IPS DF 6.9 (cell line): ENCODE results near the gene STAMBPL1.
"Not testable (repeated sequence)": the region's sequence is repeated elsewhere in the genome, so short reads cannot be mapped to it uniquely, and the experiment has no call there.

Experiments used
- DNase-seq: peaks from one replicate; pipeline ENCODE4 v3.0.0-alpha.2; 2013; ENCODE audit warnings: low read depth, low spot score
- H3K27ac ChIP-seq: one replicate; pipeline ENCODE4 v1.5.1; 2013; ENCODE audit warnings: low read length, control low read depth
- H3K27me3 ChIP-seq: 2 replicates; pipeline ENCODE4 v1.6.1; 2013; ENCODE audit warnings: mild to moderate bottlenecking, low read length; ENCODE audit not compliant: control insufficient read depth, insufficient read depth
- H3K36me3 ChIP-seq: 2 replicates; pipeline ENCODE4 v1.6.1; 2013; ENCODE audit warnings: low read length; ENCODE audit not compliant: control insufficient read depth, insufficient read depth
- H3K4me1 ChIP-seq: 2 replicates; pipeline ENCODE4 v1.6.1; 2013; ENCODE audit warnings: low read length; ENCODE audit not compliant: control insufficient read depth, insufficient read depth
- H3K4me3 ChIP-seq: 2 replicates; pipeline ENCODE4 v1.5.1; 2013; ENCODE audit warnings: mild to moderate bottlenecking, low read length
- H3K9me3 ChIP-seq: 2 replicates; pipeline ENCODE4 v1.6.1; 2013; ENCODE audit warnings: low read length, inconsistent platforms; ENCODE audit not compliant: control insufficient read depth, insufficient read depth
- WGBS: extraction: QIAGEN DNeasy Blood & Tissue Kit; methylation state at CpG from one replicate; pipeline ENCODE4 v1.1.7; 2013; ENCODE audit warnings: mixed read lengths, missing lambda C conversion rate; ENCODE audit not compliant: insufficient read length, insufficient coverage; 5-methylcytosine and 5-hydroxymethylcytosine counted together

The STAMBPL1 gene

GRCh38 chr10:88919041-88919440, 39.0 kb downstream of the STAMBPL1 start:
- H3K27ac ChIP-seq: no peak overlapping the region
- WGBS: no CpG with 5 or more reads among the region's 1 CpG
- H3K9me3 ChIP-seq: no peaks in the 10 kb centered on the region
- no peaks in the 10 kb centered on the region for H3K4me1 ChIP-seq
- no peak overlapping the region for H3K4me3 ChIP-seq
- DNase-seq: no peak
- no peaks in the 10 kb centered on the region for H3K36me3 ChIP-seq
- H3K27me3 ChIP-seq: no peaks in the 10 kb centered on the region

GRCh38 chr10:88920198-88920597, 40.2 kb downstream of the STAMBPL1 start:
- Histone ChIP-seq H3K36me3 (no peaks in the 10 kb centered on the region), H3K27ac (no peak overlapping the region), H3K4me3 (no peak overlapping the region), H3K9me3 (no peaks in the 10 kb centered on the region), H3K27me3 (no peaks in the 10 kb centered on the region), H3K4me1 (no peaks in the 10 kb centered on the region)
- no CpG with 5 or more reads among the region's 2 CpGs for WGBS
- no peak for DNase-seq

GRCh38 chr10:88920986-88921593, 41.0 kb downstream of the STAMBPL1 start:
- no CpG with 5 or more reads among the region's 3 CpGs for WGBS
- no peaks in the 10 kb centered on the region for H3K27me3 ChIP-seq
- DNase-seq: no peak
- no peak overlapping the region for H3K27ac ChIP-seq
- no peaks in the 10 kb centered on the region for H3K4me1 ChIP-seq
- H3K36me3 ChIP-seq: no peaks in the 10 kb centered on the region
- H3K4me3 ChIP-seq: no peak overlapping the region
- H3K9me3 ChIP-seq: no peaks in the 10 kb centered on the region

GRCh38 chr10:88922041-88922440, 42.0 kb downstream of the STAMBPL1 start:
- WGBS: no CpG with 5 or more reads among the region's 2 CpGs
- Histone ChIP-seq H3K36me3 (no peaks in the 10 kb centered on the region), H3K9me3 (no peaks in the 10 kb centered on the region), H3K4me3 (no peak overlapping the region), H3K27ac (no peak overlapping the region), H3K27me3 (no peaks in the 10 kb centered on the region), H3K4me1 (no peaks in the 10 kb centered on the region)
- no peak for DNase-seq

DNA sequence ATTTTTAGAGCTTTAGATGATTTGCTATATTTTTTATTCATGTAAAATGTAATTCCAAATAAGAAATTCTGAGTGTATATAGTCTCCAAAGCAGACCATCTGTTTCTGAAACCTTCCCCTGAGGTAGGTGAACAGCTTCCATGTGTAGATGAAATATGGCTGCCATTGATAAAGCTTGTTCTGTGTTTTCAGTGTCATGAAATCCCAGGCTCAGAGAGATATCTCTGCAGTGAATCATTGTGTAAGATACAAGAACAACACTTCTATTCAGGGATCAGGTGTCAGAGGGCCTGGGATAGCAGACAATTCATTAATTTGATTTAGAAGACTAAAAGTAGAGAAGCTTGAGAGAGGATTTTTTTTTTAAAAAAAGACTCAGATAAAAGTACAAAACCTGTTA, 43.5 kb downstream of the STAMBPL1 start:
- H3K27ac ChIP-seq: no peak overlapping the region
- no peak for DNase-seq

DNA sequence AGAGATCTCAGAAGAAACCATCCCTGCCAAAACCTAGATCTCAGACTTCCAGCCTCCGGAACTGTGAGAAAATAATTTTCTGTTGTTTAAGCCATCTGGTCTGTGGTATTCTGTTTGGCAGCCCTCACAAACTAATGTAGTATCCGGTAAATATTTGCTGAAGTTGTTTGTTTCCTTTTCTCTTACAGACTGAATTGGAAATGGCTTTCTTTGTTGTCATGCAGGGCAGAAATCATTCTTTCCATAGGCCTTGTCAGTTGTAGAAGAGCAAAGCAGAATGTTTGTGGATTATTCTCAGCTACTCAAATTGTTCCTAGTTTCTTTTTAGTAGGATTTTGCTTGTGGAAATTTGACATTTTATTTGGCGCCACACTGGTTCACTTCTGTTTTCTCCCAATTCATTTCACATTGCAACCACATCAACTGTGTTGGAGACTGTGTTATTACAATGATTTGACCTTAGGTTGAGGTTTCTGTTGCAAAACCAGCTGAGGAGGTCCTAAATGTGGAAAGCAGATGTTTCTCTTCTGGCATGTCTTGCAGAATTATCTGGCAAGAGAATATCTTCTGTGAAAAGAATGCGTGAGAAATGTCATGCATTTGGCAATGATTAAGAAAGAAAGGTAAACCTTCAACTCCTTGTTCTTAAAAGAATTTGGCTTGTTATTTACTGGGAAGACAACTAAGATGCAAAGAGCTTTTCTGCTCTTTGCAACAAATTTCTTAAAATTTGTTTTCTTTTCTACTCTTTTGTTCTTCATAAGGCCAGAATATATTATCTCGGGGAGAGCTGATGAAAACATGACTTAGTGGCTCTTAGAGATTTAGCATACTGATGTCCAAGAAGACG, 46.7 kb downstream of the STAMBPL1 start:
- DNase-seq: no peak
- H3K27me3 ChIP-seq: no peaks in the 10 kb centered on the region
- H3K4me3 ChIP-seq: no peak overlapping the region
- H3K4me1 ChIP-seq: no peaks in the 10 kb centered on the region
- H3K36me3 ChIP-seq: no peaks in the 10 kb centered on the region
- H3K9me3 ChIP-seq: no peaks in the 10 kb centered on the region
- WGBS: no CpG with 5 or more reads among the region's 6 CpGs
- H3K27ac ChIP-seq: no peak overlapping the region

More for the DNA sequence above, 43.5 kb downstream of the STAMBPL1 start:
- H3K27me3 ChIP-seq: no peaks in the 10 kb centered on the region
- no peaks in the 10 kb centered on the region for H3K36me3 ChIP-seq
- no peak overlapping the region for H3K4me3 ChIP-seq
- H3K9me3 ChIP-seq: no peaks in the 10 kb centered on the region
- no peaks in the 10 kb centered on the region for H3K4me1 ChIP-seq

DNA sequence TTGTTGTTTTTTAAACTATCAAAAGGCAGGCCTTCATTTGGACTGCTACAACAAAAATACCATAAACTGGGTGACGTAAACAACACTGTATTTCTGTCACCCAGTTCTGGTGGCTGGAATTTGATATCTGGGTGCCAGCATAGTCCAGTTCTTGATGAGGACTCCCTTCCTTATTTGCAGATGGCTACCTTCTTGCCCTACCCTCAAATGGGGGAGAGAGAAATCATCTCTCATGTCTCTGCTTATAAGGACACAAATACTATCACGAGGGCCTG, 47.3 kb downstream of the STAMBPL1 start:
- no peak for DNase-seq
- Histone ChIP-seq H3K27ac (no peak overlapping the region), H3K4me1 (no peaks in the 10 kb centered on the region), H3K9me3 (no peaks in the 10 kb centered on the region), H3K36me3 (no peaks in the 10 kb centered on the region), H3K27me3 (no peaks in the 10 kb centered on the region), H3K4me3 (no peak overlapping the region)
- WGBS: no CpG with 5 or more reads among the region's 2 CpGs

DNA sequence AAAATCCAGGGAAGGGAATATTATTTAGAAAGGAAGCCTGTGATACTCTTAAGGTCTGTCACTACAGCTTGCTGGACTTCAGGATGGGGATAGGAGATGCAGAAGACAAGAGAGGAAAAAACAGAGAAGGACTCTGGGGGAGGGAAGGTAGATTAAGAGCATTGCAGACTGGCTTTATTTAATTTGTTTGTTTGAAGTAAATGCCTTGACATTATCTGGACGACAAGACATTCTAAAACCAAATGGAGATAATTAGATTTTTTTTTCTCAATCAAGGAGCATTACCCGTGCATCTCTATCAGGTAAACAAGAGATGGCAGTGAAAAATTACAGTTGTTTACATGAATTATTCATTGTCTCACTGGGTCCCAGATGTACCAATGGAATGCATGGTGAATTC, 48.2 kb downstream of the STAMBPL1 start:
- no peak overlapping the region for H3K4me3 ChIP-seq
- no peak overlapping the region for H3K27ac ChIP-seq
- no peaks in the 10 kb centered on the region for H3K9me3 ChIP-seq
- no peak for DNase-seq
- no peaks in the 10 kb centered on the region for H3K27me3 ChIP-seq
- no peaks in the 10 kb centered on the region for H3K36me3 ChIP-seq
- no peaks in the 10 kb centered on the region for H3K4me1 ChIP-seq
- no CpG with 5 or more reads among the region's 2 CpGs for WGBS

DNA sequence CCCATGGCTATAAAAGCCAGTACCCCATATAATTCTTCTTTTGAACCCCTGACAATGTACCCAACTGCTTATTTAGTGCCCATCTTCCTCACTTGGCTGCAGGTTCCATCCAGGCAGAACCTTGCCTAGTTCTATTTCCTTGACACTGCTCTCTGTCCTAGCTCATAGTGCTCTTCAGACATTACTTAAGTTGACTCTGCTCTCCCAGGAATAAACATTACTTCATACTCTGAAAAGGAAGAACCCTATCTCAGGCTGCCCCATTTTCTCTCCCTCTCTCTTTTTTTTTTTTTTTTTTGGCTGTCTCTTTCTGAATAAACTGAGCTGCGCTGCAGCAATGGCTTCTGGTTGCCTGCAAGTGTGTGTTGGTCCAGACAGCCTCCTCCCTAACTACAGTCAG, 51.5 kb downstream of the STAMBPL1 start:
- no peaks in the 10 kb centered on the region for H3K36me3 ChIP-seq
- no peak for DNase-seq
- WGBS: no CpG with 5 or more reads among the region's 1 CpG
- H3K4me3 ChIP-seq: no peak overlapping the region
- H3K27me3 ChIP-seq: no peaks in the 10 kb centered on the region
- H3K27ac ChIP-seq: no peak overlapping the region
- no peaks in the 10 kb centered on the region for H3K9me3 ChIP-seq
- H3K4me1 ChIP-seq: no peaks in the 10 kb centered on the region

GRCh38 chr10:88932029-88932428, 52.0 kb downstream of the STAMBPL1 start:
- not testable (repeated sequence) for H3K4me3 ChIP-seq, H3K36me3 ChIP-seq, H3K27me3 ChIP-seq, H3K9me3 ChIP-seq, H3K27ac ChIP-seq, DNase-seq, H3K4me1 ChIP-seq
- no CpG with 5 or more reads among the region's 5 CpGs for WGBS
